GM19438 (cell line): ENCODE results near the gene VBP1.
A peak's percentile ranks its signal among the peaks of the same experiment; 100 is the strongest.
"Not testable (repeated sequence)": the region's sequence is repeated elsewhere in the genome, so short reads cannot be mapped to it uniquely, and the experiment has no call there.

Experiments used
- ATAC-seq: cut with Tn5 transposase; IDR thresholded peaks from one replicate; pipeline ENCODE4 v1.9.1; 2021; ENCODE audit warnings: low read depth; ENCODE audit not compliant: unreplicated experiment

VBP1 gene

DNA sequence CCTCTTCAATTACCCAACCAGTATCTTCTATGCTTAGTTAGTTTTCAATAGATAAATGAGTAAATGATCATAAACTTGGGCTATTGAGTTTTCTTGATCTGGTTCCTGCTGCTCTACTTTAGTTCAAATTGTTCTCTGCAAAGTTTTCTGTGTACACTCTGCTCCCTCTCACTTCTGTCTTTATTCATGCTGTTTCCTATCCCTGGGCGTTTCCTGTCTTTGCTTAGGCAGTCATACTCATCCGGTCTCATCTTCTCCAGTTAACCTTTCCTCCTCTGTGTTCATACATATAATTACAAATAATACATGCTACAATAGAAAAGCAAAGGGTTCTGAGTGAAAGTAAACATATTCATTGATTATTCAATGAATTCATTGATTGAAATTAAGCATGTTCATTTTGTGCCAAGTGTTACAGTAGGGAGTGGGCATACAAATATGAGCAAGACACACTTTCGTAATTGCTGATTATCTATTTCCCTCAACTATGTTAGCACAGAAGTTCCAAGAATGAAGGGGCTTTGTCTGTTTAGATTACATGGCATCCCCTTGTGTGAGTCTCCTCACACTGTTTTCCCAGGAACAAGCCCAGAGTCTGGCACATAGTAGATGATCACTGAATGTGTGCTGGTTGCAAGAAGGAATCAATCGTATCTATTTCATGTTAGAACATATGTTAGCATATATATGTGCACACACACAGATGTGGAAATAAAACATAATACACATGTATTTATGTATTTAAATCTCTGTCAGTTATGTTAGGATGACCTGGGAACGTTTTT, 46.9 kb downstream of the VBP1 start:
- ATAC-seq, result no peak

DNA sequence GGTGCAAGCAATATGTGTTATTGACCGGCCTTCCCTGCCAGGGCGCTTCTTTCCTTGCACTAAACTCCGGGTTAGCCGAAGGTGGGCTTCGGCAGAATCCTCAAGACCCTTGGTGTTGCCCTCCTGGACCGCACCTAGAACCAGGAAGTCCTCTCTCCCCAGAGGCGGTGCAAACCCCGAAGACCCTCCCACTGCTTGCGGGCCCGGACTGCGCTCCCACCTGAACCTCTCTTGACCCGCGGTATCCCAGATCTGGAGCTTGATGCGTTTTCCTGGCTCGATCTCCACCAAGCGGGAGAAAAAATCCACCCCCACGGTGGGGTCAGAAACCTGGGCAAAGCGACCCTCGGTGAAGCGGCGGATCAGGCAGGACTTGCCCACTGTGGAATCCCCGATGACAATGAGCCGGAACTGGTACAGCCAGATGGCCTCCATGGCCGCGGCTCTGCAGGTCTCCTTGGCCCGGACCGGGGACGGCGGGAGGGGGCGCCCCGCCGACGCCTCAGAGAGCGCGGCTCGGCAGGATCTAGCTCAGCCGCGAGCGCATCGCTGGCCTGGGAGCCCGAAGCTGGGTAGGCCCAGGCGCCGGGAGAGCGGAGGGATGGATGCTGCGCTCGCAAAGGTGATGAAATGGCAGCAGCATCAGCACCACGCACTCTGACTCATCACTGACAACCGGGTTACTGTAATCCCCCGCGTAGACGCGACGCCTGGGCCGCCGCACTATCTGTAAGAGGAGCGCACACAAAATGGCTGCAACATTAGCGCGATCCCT, 47.8 kb downstream of the VBP1 start, which contains the start of gene RAB39B:
Gene RAB39B (minus strand): TSS at position 638 of the 775 bp plus-strand sequence. CDS start 203 bp downstream, at position 435.
- ATAC-seq, result peak; percentile 81

DNA sequence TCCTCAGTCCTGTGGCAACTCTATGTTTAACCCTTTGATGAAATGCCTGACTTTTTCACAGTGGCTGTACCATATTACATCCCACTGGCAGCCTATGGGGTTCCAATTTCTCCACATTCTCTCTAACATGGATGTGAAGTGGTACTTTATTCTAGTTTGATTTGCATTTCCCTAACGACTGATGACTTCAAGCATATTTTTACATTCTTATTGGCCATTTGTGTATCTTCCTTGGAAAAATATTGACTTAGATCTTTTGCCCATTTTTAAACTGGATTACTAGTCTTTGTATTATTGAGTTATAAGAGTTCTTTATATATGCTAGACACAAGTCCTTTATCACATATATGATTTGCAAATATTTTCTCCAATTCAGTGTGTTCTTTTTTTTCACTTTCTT, 50.2 kb downstream of the VBP1 start:
- no peak for ATAC-seq

DNA sequence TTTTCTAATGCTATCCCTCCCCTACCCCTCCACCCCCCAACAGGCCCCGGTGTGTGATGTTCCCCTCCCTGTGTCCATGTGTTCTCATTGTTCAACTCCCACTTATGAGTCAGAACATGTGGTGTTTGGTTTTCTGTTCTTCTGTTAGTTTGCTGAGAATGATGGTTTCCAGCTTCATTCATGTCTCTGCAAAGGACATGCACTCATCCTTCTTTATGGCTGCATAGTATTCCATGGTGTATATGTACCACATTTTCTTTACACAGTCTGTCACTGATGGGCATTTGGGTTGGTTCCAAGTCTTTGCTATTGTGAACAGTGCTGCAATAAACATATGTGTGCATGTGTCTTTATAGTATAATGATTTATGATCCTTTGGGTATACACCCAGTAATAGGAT, 51.7 kb downstream of the VBP1 start:
- not testable (repeated sequence) for ATAC-seq

DNA sequence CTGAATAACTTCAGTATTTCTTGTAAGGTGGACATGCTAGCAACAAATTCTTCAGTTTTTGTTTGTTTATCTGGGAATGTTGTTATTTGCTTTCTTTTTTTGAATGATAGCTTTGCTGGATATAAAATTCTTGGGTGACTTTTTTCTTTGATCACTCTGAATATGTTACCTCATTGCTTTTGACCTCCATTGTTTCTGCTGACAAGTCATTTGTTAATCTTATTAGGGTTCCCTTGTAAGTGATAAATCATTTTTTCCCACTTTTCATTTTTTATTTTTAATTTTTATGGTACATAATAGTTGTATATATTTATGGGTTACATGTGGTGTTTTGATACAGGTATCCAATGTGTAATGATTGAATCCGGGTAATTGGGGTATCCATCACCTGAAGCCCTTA, 54.7 kb downstream of the VBP1 start:
- ATAC-seq, result no peak

DNA sequence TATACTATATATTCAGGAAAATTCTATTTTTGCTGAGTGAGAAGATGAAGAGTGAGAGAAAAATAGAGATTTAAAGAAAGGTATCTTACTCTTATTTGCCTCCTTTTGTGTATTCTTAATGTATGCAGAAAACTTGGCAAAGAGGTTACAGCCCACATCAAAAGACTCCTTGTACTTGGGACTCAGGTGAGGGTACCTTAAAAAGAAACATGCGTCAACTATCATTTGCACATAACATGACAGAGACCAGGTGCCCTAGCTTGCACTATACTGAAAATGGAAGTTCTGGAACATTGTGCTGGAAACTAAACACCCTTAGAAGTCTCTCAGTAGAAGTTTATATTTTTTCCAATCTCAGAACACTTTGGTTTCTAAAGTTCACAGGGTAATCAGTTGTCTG, 63.6 kb downstream of the VBP1 start:
- no peak for ATAC-seq
